GM21526 (cell line): ENCODE measurements around the gene PTPN18.

Source experiments
- ATAC-seq: cut with Tn5 transposase; IDR thresholded peaks from one replicate; pipeline ENCODE4 v1.9.1; 2021; ENCODE audit warnings: moderate library complexity; ENCODE audit not compliant: unreplicated experiment, low FRiP score

The PTPN18 gene

GRCh38 chr2:130358420-130359350 lies 2.8 kb downstream of the PTPN18 start:
- no peak for ATAC-seq

GRCh38 chr2:130359466-130359865 lies 3.6 kb downstream of the PTPN18 start:
- no peak for ATAC-seq

GRCh38 chr2:130363479-130363878 lies 7.6 kb downstream of the PTPN18 start:
- no peak for ATAC-seq

- ATAC-seq: no peak
Observed at GRCh38 chr2:130365075-130365474, 9.2 kb downstream of the PTPN18 start.

DNA sequence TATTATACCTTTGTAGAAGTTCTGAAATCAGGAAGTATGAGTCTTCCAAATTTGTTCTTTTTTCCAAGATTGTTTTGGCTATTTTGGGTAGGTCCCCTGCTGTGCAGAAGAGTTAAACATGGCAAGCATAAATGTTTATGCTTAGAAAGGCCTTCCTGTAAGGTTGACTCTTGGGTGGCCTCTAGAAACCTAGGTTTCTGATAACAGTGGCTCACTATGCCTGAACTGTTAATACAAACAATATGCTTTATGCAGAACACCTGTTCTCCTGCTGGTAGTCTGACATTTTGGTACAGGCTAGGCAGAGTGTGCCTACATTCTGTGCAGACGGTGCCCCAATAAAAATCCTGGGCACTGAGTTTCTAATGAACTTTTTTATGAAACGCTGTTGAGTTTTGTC lies 10.1 kb downstream of the PTPN18 start:
- no peak for ATAC-seq

DNA sequence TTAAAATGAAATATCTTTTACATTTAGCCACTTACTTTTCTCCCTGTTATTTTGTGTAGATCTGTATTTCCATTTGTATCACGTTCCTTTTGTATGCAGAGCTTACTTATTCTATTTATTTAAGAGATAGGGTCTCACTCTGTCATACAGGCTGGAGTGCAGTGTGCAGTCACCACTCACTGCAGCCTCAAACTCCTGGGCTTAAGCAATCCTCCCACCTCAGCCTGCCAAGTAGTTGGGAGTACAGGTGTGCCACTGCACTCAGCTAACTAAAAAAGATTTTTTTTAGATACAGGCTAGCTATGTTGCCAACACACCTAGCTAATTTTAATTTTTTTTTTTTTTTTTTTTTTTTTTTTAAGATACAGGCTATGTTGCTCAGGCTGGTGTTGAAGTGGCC lies 10.9 kb downstream of the PTPN18 start:
- no peak for ATAC-seq

GRCh38 chr2:130368786-130369185 lies 12.9 kb downstream of the PTPN18 start:
- ATAC-seq: no peak

- ATAC-seq: no peak
Observed at GRCh38 chr2:130369311-130369964, 13.6 kb downstream of the PTPN18 start.

GRCh38 chr2:130369965-130370341 lies 14.1 kb downstream of the PTPN18 start:
- no peak for ATAC-seq

DNA sequence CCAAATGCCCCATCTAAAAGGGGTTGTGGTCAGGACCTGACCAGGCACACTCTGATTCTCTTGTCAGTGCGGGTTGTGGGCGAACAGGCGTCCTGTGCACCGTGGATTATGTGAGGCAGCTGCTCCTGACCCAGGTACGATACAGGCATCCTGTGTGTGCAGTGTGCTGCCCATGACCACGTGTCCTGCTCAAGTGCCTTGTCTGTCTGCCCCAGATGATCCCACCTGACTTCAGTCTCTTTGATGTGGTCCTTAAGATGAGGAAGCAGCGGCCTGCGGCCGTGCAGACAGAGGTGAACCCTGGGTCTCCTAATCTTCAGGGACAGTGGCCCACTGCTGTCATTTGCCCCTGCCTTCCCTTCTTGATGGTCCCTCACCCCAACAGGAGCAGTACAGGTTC lies 14.6 kb downstream of the PTPN18 start:
- ATAC-seq: no peak

DNA sequence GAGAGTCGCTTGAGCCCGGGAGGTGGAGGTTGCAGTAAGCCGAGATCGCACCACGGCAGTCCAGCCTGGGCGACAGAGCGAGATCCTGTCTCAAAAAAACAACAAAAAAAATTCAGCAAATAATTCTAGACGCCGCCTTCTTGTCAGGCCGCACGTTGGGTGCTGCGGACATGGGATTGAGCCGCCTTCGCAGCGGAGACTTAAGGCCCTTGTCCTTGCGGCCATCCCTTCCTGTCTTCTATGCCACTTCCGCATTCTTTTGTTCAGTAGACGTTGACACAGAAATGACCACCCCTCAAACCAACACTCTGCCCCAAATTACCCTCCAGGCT lies 15.8 kb downstream of the PTPN18 start:
- ATAC-seq: peak; percentile 26

DNA sequence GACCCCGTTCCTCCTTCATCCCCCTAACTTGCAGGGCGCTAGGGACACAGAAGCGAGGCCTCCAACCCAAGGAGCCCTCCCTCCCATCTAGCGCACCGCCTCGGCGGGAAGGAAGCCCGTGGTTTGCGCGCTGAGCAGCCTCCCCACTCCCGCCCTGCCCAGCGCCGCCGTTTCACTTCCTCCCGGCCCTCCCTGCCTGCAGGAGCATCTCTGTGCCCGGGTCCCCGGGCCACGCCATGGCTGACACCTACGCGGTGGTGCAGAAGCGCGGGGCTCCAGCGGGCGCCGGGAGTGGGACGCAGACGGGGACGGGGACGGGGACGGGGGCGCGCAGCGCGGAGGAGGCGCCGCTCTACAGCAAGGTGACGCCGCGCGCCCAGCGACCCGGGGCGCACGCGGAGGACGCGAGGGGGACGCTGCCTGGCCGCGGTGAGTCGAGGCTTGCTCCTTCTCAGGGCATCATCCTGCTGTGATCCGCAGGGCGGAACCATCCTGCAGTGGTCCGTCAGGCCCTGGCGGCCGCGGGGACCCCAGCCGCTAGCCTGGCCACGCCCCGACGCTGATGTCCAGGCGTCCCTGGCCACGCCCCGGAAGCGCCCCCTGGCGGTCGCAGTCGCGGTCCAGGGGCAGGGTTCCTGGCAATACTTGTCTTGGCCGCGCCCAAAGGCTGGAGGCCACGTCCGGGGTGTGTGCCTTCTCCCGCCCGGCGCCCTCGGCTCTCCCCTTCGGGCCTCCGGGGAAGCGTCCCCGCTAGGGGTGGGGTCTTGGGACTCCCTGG lies 16.4 kb downstream of the PTPN18 start:
- peak; percentile 66 for ATAC-seq

DNA sequence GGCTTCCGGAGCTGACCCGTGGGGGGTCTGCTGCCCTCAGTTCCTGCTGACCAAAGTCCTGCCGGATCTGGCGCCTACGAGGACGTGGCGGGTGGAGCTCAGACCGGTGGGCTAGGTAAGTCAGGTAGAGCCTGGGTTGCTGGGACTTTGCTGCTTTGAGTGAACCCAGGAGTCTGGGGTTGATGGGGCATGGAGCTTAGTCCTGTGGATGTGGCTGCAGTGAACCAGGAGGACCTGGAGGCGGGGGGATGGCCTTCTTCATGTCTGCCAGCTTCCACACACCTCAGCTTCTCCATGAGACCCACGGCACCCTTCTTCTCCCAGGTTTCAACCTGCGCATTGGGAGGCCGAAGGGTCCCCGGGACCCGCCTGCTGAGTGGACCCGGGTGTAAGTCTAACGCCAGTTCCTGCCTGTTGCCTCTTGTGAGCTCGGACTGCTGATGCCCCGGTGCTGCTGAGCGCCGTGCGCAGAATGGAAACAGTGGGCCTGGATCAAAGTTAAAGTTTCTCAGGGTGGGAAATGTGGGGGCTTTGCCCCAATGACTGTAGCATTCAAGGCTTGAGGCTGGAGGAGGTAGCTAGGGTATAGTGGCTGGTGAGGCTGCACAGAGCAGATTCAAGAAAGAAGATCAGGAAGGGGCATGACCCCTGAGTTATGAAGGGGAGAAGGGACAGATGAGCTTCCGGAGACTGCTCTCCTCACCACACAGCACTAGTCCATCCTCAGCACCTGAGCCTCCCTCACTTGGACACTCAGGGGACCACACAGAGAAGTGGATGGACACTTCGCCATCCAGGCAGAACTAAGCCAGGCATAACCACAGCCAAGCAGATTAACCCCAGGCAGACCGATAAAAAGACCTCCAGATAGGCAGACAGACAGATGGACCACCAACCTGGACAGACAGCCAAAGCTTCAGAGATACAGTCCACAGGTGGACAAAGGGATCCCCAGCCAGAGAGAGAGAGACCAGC lies 17.3 kb downstream of the PTPN18 start:
- peak; percentile 4 for ATAC-seq

- ATAC-seq: no peak
Observed at GRCh38 chr2:130373808-130374365, 18.0 kb downstream of the PTPN18 start.

- no peak for ATAC-seq
Observed at GRCh38 chr2:130374587-130375290, 18.9 kb downstream of the PTPN18 start.

DNA sequence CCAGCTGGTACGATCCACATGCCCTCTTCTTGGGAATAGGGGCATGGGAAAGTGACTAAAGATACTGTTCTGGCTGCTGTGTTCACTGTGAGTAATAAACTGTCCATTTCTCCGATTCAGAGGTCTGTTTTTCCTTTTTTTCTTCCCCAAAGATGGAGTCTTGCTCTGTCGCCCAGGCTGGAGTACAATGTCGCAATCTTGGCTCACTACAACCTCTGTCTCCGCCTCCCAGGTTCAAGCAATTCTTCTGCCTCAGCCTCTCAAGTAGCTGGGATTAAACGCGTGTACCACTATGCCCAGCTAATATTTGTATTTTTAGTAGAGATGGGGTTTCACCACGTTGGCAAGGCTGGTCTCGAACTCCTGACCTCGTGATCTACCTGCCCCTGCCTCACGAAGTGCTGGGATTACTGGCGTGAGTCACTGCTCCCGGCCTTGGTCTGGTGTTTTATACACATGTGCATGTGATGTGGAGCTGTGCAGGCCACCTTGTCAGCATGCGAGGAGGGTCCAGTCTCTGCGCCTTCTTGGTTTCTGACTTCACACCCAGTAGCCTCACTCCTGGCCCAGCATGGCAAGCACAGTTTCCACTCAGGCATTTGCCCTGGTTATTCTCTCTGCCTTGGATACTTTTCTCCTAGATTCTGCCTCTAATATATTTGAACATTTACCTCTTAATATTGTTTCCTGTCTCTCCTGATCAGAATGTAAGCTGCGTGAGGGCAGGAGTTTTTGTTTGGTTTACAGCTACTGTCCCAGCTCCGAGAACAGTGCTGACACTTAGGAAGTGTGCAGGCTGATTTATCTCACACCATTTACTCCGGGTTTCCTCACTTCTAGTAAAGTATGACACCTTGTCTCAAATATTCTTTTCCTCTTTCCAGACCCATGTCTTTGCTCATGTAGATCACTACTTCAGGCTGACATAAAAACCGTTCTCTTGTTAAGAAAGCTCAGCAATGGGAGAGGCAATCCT lies 19.7 kb downstream of the PTPN18 start:
- no peak for ATAC-seq

DNA sequence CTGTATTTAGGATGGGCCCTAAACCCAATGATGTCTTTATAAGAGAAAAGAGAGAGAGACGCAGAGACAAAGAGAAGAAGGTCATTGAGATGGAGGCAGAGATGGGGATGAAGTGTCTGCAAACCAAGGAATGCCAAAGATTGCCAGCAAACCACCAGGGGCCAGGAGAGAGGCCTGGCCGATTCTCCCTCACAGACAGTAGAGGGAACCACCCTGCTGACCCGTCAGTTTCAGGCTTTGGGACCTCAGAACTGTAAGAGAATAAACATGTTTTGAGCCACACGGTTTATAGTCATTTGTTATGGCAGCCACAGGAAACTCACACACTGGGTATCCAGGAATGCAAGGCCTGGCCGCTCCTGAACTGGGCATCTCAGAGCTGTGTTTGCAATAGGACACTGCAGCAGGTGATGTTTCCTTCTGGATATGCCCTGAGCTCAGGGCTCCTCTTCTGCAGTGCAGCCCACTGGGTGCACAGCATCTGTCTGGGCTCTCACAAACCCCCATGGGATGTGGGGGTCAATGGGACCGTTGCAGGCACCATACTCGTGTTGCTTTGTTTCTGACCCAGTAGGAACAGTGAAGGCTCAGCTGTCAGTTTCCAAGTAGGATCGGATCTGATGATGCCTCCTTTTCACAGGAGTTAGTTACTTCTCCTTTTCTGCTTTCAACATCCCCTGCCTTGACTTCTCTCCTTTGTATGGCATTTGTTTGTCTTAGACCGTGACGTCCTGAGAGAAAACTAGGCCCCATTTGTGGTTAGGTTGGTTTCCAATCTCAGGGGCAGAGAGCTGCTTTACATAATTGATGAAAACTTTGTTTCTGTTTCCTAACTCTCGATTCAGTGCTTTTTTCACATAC lies 20.8 kb downstream of the PTPN18 start:
- peak; percentile 54 for ATAC-seq
